ENCODE results near the gene OLFML3.

DNA sequence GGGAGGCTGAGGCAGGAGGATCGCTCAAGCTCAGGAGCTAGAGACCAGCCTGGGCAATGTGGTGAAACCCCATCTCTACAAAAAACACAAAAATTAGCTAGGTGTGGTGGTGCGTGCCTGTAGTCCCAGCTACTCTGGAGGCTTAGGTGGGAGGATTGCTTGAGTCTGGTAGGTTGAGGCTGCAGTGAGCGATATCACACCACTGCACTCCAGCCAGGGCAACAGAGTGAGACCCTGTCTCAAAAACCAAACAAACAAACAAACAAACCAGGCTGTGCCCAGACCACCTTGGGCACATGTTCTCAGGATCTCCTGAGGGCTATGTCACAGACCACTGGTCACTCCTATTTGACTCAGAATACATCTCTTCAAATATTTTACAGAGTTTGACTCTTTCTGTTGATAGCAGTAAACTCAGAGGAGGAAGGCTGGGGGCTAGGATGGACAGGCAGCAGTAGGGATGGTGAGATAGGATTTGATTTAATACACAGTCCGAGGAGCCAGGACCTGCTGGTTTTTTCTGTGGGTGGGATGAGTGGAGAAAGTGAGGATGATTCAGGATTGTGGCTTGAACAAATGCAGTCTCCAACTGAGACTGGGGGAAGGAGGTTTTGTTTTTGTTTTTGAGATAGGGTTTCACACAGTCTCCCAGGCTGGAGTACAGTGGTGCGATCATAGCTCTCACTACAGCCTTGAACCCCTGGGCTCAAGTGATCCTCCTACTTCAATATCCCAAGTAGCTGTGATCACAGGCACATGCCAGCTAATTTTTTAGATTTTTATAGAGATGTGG, 46.5 kb downstream of the OLFML3 start:
- TF ChIP-seq YY1 (IDR thresholded peaks at IDR 0.05; ENCODE audit: insufficient read depth, insufficient read length) (no peak), SUZ12 (IDR thresholded peaks at IDR 0.05; ENCODE audit: extremely low read depth, insufficient read depth, insufficient read length) (no peak)

All from NT2/D1 (cell line).